Measurements from ENCODE around the gene L1CAM.
A peak's percentile ranks its signal among the peaks of the same experiment; 100 is the strongest.

L1CAM gene

GRCh38 chrX:153828723-153829548 is 57.0 kb downstream of the L1CAM start:
- DNase-seq (ENCODE audit: low read depth): no peak
- in situ Hi-C loops (cut with HindIII; ENCODE audit: low sequenced_read_pairs): no loop called here
- H3K4me3 ChIP-seq (ENCODE audit: low read depth, low read length): peak overlapping the region; percentile 15
- no peak for TF ChIP-seq CTCF (IDR thresholded peaks at IDR 0.05; ENCODE audit: low read depth, low read length, missing control alignments)

GRCh38 chrX:153828308-153828707 is 57.7 kb downstream of the L1CAM start:
- peak overlapping the region; percentile 15 for H3K4me3 ChIP-seq (ENCODE audit: low read depth, low read length)
- no peak for DNase-seq (ENCODE audit: low read depth)
- no peak for TF ChIP-seq CTCF (IDR thresholded peaks at IDR 0.05; ENCODE audit: low read depth, low read length, missing control alignments)
- in situ Hi-C loops (cut with HindIII; ENCODE audit: low sequenced_read_pairs): no loop called here

GRCh38 chrX:153827903-153828302 is 58.1 kb downstream of the L1CAM start:
- no peak overlapping the region for H3K4me3 ChIP-seq (ENCODE audit: low read depth, low read length)
- no peak for TF ChIP-seq CTCF (IDR thresholded peaks at IDR 0.05; ENCODE audit: low read depth, low read length, missing control alignments)
- in situ Hi-C loops (cut with HindIII; ENCODE audit: low sequenced_read_pairs): no loop called here
- no peak for DNase-seq (ENCODE audit: low read depth)

GRCh38 chrX:153827016-153827415 is 59.0 kb downstream of the L1CAM start:
- in situ Hi-C loops (cut with HindIII; ENCODE audit: low sequenced_read_pairs): no loop called here
- no peak for TF ChIP-seq CTCF (IDR thresholded peaks at IDR 0.05; ENCODE audit: low read depth, low read length, missing control alignments)
- H3K4me3 ChIP-seq (ENCODE audit: low read depth, low read length): no peak overlapping the region
- DNase-seq (ENCODE audit: low read depth): no peak

GRCh38 chrX:153825042-153825441 is 60.9 kb downstream of the L1CAM start:
- no peak for DNase-seq (ENCODE audit: low read depth)
- no peak overlapping the region for H3K4me3 ChIP-seq (ENCODE audit: low read depth, low read length)
- TF ChIP-seq CTCF (IDR thresholded peaks at IDR 0.05; ENCODE audit: low read depth, low read length, missing control alignments): no peak
- in situ Hi-C loops (cut with HindIII; ENCODE audit: low sequenced_read_pairs): no loop called here

GRCh38 chrX:153824348-153824747 is 61.6 kb downstream of the L1CAM start:
- DNase-seq (ENCODE audit: low read depth): no peak
- H3K4me3 ChIP-seq (ENCODE audit: low read depth, low read length): no peak overlapping the region
- TF ChIP-seq CTCF (IDR thresholded peaks at IDR 0.05; ENCODE audit: low read depth, low read length, missing control alignments): no peak
- in situ Hi-C loops (cut with HindIII; ENCODE audit: low sequenced_read_pairs): no loop called here
